ENCODE measurements around the gene PEPD. TPM values are rescaled to one million over a fixed set of nuclear protein-coding genes. Genes with fewer than 3 reads are reported as not detected.

Gene PEPD
- total RNA-seq, 4 donors from 2014 or later, result 58.9 to 81.0 (median 70.7) TPM

GRCh38 chr19:33435706-33436359, 85.8 kb downstream of the PEPD start:
- H3K4me3 ChIP-seq (ENCODE audit: low read depth, poor library complexity, severe bottlenecking), result no peak overlapping the region
- intact Hi-C loops (cut with DNase I; ENCODE audit: low total_unique reads), result no loop called here
- 93 to 96% methylated on average over 6 to 11 of the region's 11 CpGs for WGBS, 2 donors
- TF ChIP-seq POLR2A (IDR thresholded peaks at IDR 0.05), result no peak
- TF ChIP-seq CTCF (IDR thresholded peaks at IDR 0.05), result no peak
- no peak for DNase-seq (ENCODE audit: low spot score in 2 of 2)

GRCh38 chr19:33434886-33435705, 86.5 kb downstream of the PEPD start:
- no peak for TF ChIP-seq CTCF (IDR thresholded peaks at IDR 0.05)
- no peak for TF ChIP-seq POLR2A (IDR thresholded peaks at IDR 0.05)
- 68 to 69% methylated on average over 28 of the region's 28 CpGs for WGBS, 2 donors
- intact Hi-C loops (cut with DNase I; ENCODE audit: low total_unique reads), result no loop called here
- no peak overlapping the region for H3K4me3 ChIP-seq (ENCODE audit: low read depth, poor library complexity, severe bottlenecking)
- DNase-seq (ENCODE audit: low spot score in 2 of 2), result no peak

- TF ChIP-seq CTCF (IDR thresholded peaks at IDR 0.05) (no peak), POLR2A (IDR thresholded peaks at IDR 0.05) (no peak)
- WGBS, 2 donors, result 79 to 82% methylated on average over 22 of the region's 22 CpGs
- no peak overlapping the region for H3K4me3 ChIP-seq (ENCODE audit: low read depth, poor library complexity, severe bottlenecking)
- no peak for DNase-seq (ENCODE audit: low spot score in 2 of 2)
- intact Hi-C loops (cut with DNase I; ENCODE audit: low total_unique reads), result no loop called here
Observed at GRCh38 chr19:33434069-33434885, 87.3 kb downstream of the PEPD start.

GRCh38 chr19:33432446-33433170, 89.0 kb downstream of the PEPD start:
- WGBS, 2 donors, result 37 to 45% methylated on average over 16 of the region's 16 CpGs
- no peak for DNase-seq (ENCODE audit: low spot score in 2 of 2)
- intact Hi-C loops (cut with DNase I; ENCODE audit: low total_unique reads), result no loop called here
- TF ChIP-seq POLR2A (IDR thresholded peaks at IDR 0.05), result no peak
- TF ChIP-seq CTCF (IDR thresholded peaks at IDR 0.05), result no peak
- H3K4me3 ChIP-seq (ENCODE audit: low read depth, poor library complexity, severe bottlenecking), result no peak overlapping the region

GRCh38 chr19:33432015-33432414, 89.6 kb downstream of the PEPD start:
- no peak overlapping the region for H3K4me3 ChIP-seq (ENCODE audit: low read depth, poor library complexity, severe bottlenecking)
- no peak for TF ChIP-seq CTCF (IDR thresholded peaks at IDR 0.05)
- TF ChIP-seq POLR2A (IDR thresholded peaks at IDR 0.05), result no peak
- no peak for DNase-seq (ENCODE audit: low spot score in 2 of 2)
- intact Hi-C loops (cut with DNase I; ENCODE audit: low total_unique reads), result no loop called here
- WGBS, 2 donors, result 33 to 38% methylated on average over 5 of the region's 5 CpGs
